ENCODE results near the gene NTF3. TPM values are rescaled to one million over a fixed set of nuclear protein-coding genes. Genes with fewer than 3 reads are reported as not detected.

The NTF3 gene
- polyA plus RNA-seq, 1 donor (not counting 4 experiments of a cell fraction or from before 2014, with no cell fraction given) = not detected

GRCh38 chr12:5494343-5494742 is 62.4 kb downstream of the NTF3 start:
- no peak overlapping the region for H3K9ac ChIP-seq (ENCODE audit: control insufficient read depth, extremely low read depth, insufficient read depth, low read length)
- H4K20me1 ChIP-seq (ENCODE audit: control insufficient read depth, extremely low read depth, insufficient read depth, low read length) = no peaks in the 10 kb centered on the region
- H2AFZ ChIP-seq (ENCODE audit: control insufficient read depth, low read length) = no peak overlapping the region
- H3K27ac ChIP-seq (ENCODE audit: control insufficient read depth, insufficient read depth, low read length) = no peak overlapping the region
- H3K27me3 ChIP-seq (ENCODE audit: control insufficient read depth, extremely low read depth, insufficient read depth, low read length) = no peaks in the 10 kb centered on the region
- H3K9me1 ChIP-seq (ENCODE audit: control insufficient read depth, extremely low read depth, insufficient read depth, low read length) = no peaks in the 10 kb centered on the region
- FAIRE-seq (no peak), DNase-seq (ENCODE audit: low read depth, low spot score) (no peak)
- no peaks in the 10 kb centered on the region for H3K36me3 ChIP-seq (ENCODE audit: control insufficient read depth in 2 of 2, extremely low read depth in 1 of 2, insufficient read depth in 2 of 2, low read length in 2 of 2)
- no peak overlapping the region for H3K4me3 ChIP-seq (ENCODE audit: control insufficient read depth in 2 of 3, extremely low read depth in 1 of 3, insufficient read depth in 2 of 3, low read depth in 1 of 3, low read length in 3 of 3)
- no peaks in the 10 kb centered on the region for H3K4me1 ChIP-seq (ENCODE audit: control insufficient read depth, extremely low read depth, insufficient read depth, low read length)
- dilution Hi-C loops (cut with MboI; ENCODE audit: extremely low pct_ligation_motif_present, low sequenced_read_pairs) = loop anchor here (10.0 kb wide), 1 partner anchor 430 kb away; no protein-coding TSS in a partner anchor
- H3K9me3 ChIP-seq (ENCODE audit: control insufficient read depth, low read depth, low read length) = no peaks in the 10 kb centered on the region
- TF ChIP-seq CTCF (optimal IDR thresholded peaks at IDR 0.05 in 1 of 3, IDR thresholded peaks at IDR 0.05 in 1 of 3, conservative IDR thresholded peaks at IDR 0.05 in 1 of 3; ENCODE audit: extremely low read depth in 1 of 3, insufficient read depth in 2 of 3, low read length in 3 of 3) = no peak
- no peak for TF ChIP-seq EZH2 (IDR thresholded peaks at IDR 0.05; ENCODE audit: low read length)
- H3K79me2 ChIP-seq (ENCODE audit: control insufficient read depth, insufficient read depth, low read length) = no peaks in the 10 kb centered on the region
- no peak overlapping the region for H3K4me2 ChIP-seq (ENCODE audit: control insufficient read depth, extremely low read depth, insufficient read depth, low read depth, low read length)

GRCh38 chr12:5497329-5498053 is 65.6 kb downstream of the NTF3 start:
- no peak for FAIRE-seq
- no peaks in the 10 kb centered on the region for H4K20me1 ChIP-seq (ENCODE audit: control insufficient read depth, extremely low read depth, insufficient read depth, low read length)
- no peak overlapping the region for H2AFZ ChIP-seq (ENCODE audit: control insufficient read depth, low read length)
- H3K36me3 ChIP-seq (ENCODE audit: control insufficient read depth in 2 of 2, extremely low read depth in 1 of 2, insufficient read depth in 2 of 2, low read length in 2 of 2) = no peaks in the 10 kb centered on the region
- no peak overlapping the region for H3K4me3 ChIP-seq (ENCODE audit: control insufficient read depth in 2 of 3, extremely low read depth in 1 of 3, insufficient read depth in 2 of 3, low read depth in 1 of 3, low read length in 3 of 3)
- DNase-seq (ENCODE audit: low read depth, low spot score) = no peak
- no peak overlapping the region for H3K27ac ChIP-seq (ENCODE audit: control insufficient read depth, insufficient read depth, low read length)
- no peak overlapping the region for H3K4me2 ChIP-seq (ENCODE audit: control insufficient read depth, extremely low read depth, insufficient read depth, low read depth, low read length)
- H3K27me3 ChIP-seq (ENCODE audit: control insufficient read depth, extremely low read depth, insufficient read depth, low read length) = no peaks in the 10 kb centered on the region
- H3K9me3 ChIP-seq (ENCODE audit: control insufficient read depth, low read depth, low read length) = no peaks in the 10 kb centered on the region
- no peaks in the 10 kb centered on the region for H3K79me2 ChIP-seq (ENCODE audit: control insufficient read depth, insufficient read depth, low read length)
- TF ChIP-seq EZH2 (IDR thresholded peaks at IDR 0.05; ENCODE audit: low read length) = no peak
- no peak for TF ChIP-seq CTCF (optimal IDR thresholded peaks at IDR 0.05 in 1 of 3, IDR thresholded peaks at IDR 0.05 in 1 of 3, conservative IDR thresholded peaks at IDR 0.05 in 1 of 3; ENCODE audit: extremely low read depth in 1 of 3, insufficient read depth in 2 of 3, low read length in 3 of 3)
- dilution Hi-C loops (cut with MboI; ENCODE audit: extremely low pct_ligation_motif_present, low sequenced_read_pairs) = loop anchor here (10.0 kb wide), 1 partner anchor 433 kb away; no protein-coding TSS in a partner anchor
- H3K9me1 ChIP-seq (ENCODE audit: control insufficient read depth, extremely low read depth, insufficient read depth, low read length) = no peaks in the 10 kb centered on the region
- no peak overlapping the region for H3K9ac ChIP-seq (ENCODE audit: control insufficient read depth, extremely low read depth, insufficient read depth, low read length)
- H3K4me1 ChIP-seq (ENCODE audit: control insufficient read depth, extremely low read depth, insufficient read depth, low read length) = no peaks in the 10 kb centered on the region
